WTC11 (cell line): ENCODE measurements around the gene PPP1R1B. TPM values are rescaled to one million over a fixed set of nuclear protein-coding genes. Genes with fewer than 3 reads are reported as not detected.

Experiments used
- ATAC-seq: fragments of 200-7000 bp; cut with Tn5 transposase; 2 replicates; pipeline ENCODE4 v1.10.0; 2021; ENCODE audit warnings: mild to moderate bottlenecking, moderate library complexity
- CTCF ChIA-PET: fragments of 300-600 bp; sonication (Branson Sonifier 250); formaldehyde crosslinking; loops from one replicate; lab custom pipeline; 2021; ENCODE audit warnings: antibody characterized with exemption; lab: Charles Lee
- POLR2A ChIA-PET: fragments of 350-600 bp; sonication (Branson Sonifier 250); formaldehyde crosslinking; loops from one replicate; lab custom pipeline; 2021; ENCODE audit warnings: antibody characterized with exemption; lab: Charles Lee
- DNase-seq: peaks from one replicate; pipeline ENCODE4 v3.0.0; 2021; ENCODE audit warnings: low spot score
- H3K27ac Mint-ChIP-seq: 2 replicates; pipeline ENCODE4 v1.8.0; 2021; ENCODE audit warnings: mixed read lengths
- H3K27me3 Mint-ChIP-seq: 2 replicates; pipeline ENCODE4 v1.8.0; 2021; ENCODE audit warnings: low read depth, mild to moderate bottlenecking, moderate library complexity, mixed read lengths
- H3K36me3 Mint-ChIP-seq: 2 replicates; pipeline ENCODE4 v1.8.0; 2021; ENCODE audit warnings: mixed read lengths
- H3K4me1 Mint-ChIP-seq: 2 replicates; pipeline ENCODE4 v1.8.0; 2022; ENCODE audit warnings: mixed read lengths
- H3K4me3 Mint-ChIP-seq: 2 replicates; pipeline ENCODE4 v1.8.0; 2021; ENCODE audit warnings: mild to moderate bottlenecking, moderate library complexity, mixed read lengths
- H3K9me3 Mint-ChIP-seq: 2 replicates; pipeline ENCODE4 v1.8.0; 2021; ENCODE audit warnings: mixed read lengths
- AR ChIP-seq: fragments of 250-450 bp; sonication (Bioruptor Pico); IDR thresholded peaks from 2 replicates; pipeline ENCODE4 v1.9.0; 2021; ENCODE audit warnings: mild to moderate bottlenecking
- CREM ChIP-seq: sonication (generic); formaldehyde crosslinking; IDR thresholded peaks from 2 replicates; pipeline ENCODE4 v1.8.1; 2022; ENCODE audit warnings: mild to moderate bottlenecking, missing genetic modification reagents, moderate library complexity
- ELF4 ChIP-seq: sonication (generic); formaldehyde crosslinking; IDR thresholded peaks from 2 replicates; pipeline ENCODE4 v1.8.1; 2022; ENCODE audit warnings: low read depth, mild to moderate bottlenecking, moderate library complexity, missing genetic modification reagents
- TP53 ChIP-seq: sonication (generic); formaldehyde crosslinking; IDR thresholded peaks from 2 replicates; pipeline ENCODE4 v1.8.1; 2023; ENCODE audit warnings: mild to moderate bottlenecking, missing genetic modification reagents
- ZNF263 ChIP-seq: sonication (generic); formaldehyde crosslinking; IDR thresholded peaks from 2 replicates; pipeline ENCODE4 v1.8.1; 2022; ENCODE audit warnings: low read depth, mild to moderate bottlenecking, moderate library complexity, missing genetic modification reagents
- ZNF423 ChIP-seq: fragments of 250-450 bp; sonication (Bioruptor Pico); IDR thresholded peaks from 2 replicates; pipeline ENCODE4 v2.1.2; 2022; ENCODE audit warnings: mild to moderate bottlenecking, moderate library complexity
- total RNA-seq: library from RNA; stranded (reverse); gene quantifications from 3 replicates; pipeline ENCODE4 v1.2.3, GENCODE V29; 2021
- TF ChIP-seq, protein P1 (sequence below): sonication (generic); formaldehyde crosslinking; IDR thresholded peaks from 2 replicates; pipeline ENCODE4 v1.8.0; 2022; ENCODE audit warnings: missing genetic modification reagents
- TF ChIP-seq, protein P2 (sequence below): sonication (generic); formaldehyde crosslinking; IDR thresholded peaks from 2 replicates; pipeline ENCODE4 v1.8.0; 2022; ENCODE audit warnings: mild to moderate bottlenecking, missing genetic modification reagents

Gene PPP1R1B
- total RNA-seq, 1 experiment from 2014 or later = 20.5 TPM

GRCh38 chr17:39603304-39604016 lies 23.3 kb upstream of the PPP1R1B start:
- ChIA-PET POLR2A (no interaction called here), CTCF (interaction anchor here (1.0 to 11.0 kb wide), 7 partner anchors 10 to 54 kb away, joined by 3 to 98 read pairs (median 6); no protein-coding TSS in a partner anchor)
- H3K4me1 Mint-ChIP-seq = peaks cover 55% of the 10 kb centered on the region
- no peak overlapping the region for H3K27ac Mint-ChIP-seq
- no peaks in the 10 kb centered on the region for H3K36me3 Mint-ChIP-seq
- ATAC-seq (no peak), DNase-seq (no peak)
- no peak for TF ChIP-seq TP53 (CRISPR knock-in tag)
- no peak for TF ChIP-seq AR (CRISPR knock-in tag)
- H3K9me3 Mint-ChIP-seq = no peaks in the 10 kb centered on the region
- H3K27me3 Mint-ChIP-seq = peaks cover 100% of the 10 kb centered on the region
- peak overlapping the region; percentile 59 for H3K4me3 Mint-ChIP-seq

- ChIA-PET POLR2A (interaction anchor here (0.7 to 1.8 kb wide), 2 partner anchors 31 to 79 kb away, joined by 3 to 4 read pairs; no protein-coding TSS in a partner anchor), CTCF (interaction anchor here (1.1 to 11.0 kb wide), 13 partner anchors 13 to 376 kb away, joined by 3 to 98 read pairs (median 8); partner anchors contain the start of gene PSMD3)
- H3K27ac Mint-ChIP-seq = no peak overlapping the region
- H3K4me1 Mint-ChIP-seq = peaks cover 52% of the 10 kb centered on the region
- peak overlapping the region; percentile 59 for H3K4me3 Mint-ChIP-seq
- H3K9me3 Mint-ChIP-seq = no peaks in the 10 kb centered on the region
- ATAC-seq = no peak
- peaks cover 100% of the 10 kb centered on the region for H3K27me3 Mint-ChIP-seq
- DNase-seq = no peak
- TF ChIP-seq, protein P1, sequence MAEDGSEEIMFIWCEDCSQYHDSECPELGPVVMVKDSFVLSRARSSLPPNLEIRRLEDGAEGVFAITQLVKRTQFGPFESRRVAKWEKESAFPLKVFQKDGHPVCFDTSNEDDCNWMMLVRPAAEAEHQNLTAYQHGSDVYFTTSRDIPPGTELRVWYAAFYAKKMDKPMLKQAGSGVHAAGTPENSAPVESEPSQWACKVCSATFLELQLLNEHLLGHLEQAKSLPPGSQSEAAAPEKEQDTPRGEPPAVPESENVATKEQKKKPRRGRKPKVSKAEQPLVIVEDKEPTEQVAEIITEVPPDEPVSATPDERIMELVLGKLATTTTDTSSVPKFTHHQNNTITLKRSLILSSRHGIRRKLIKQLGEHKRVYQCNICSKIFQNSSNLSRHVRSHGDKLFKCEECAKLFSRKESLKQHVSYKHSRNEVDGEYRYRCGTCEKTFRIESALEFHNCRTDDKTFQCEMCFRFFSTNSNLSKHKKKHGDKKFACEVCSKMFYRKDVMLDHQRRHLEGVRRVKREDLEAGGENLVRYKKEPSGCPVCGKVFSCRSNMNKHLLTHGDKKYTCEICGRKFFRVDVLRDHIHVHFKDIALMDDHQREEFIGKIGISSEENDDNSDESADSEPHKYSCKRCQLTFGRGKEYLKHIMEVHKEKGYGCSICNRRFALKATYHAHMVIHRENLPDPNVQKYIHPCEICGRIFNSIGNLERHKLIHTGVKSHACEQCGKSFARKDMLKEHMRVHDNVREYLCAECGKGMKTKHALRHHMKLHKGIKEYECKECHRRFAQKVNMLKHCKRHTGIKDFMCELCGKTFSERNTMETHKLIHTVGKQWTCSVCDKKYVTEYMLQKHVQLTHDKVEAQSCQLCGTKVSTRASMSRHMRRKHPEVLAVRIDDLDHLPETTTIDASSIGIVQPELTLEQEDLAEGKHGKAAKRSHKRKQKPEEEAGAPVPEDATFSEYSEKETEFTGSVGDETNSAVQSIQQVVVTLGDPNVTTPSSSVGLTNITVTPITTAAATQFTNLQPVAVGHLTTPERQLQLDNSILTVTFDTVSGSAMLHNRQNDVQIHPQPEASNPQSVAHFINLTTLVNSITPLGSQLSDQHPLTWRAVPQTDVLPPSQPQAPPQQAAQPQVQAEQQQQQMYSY (CRISPR knock-in tag) = peak; percentile 30; the same call in 1 of the 2 replicates
- TF ChIP-seq ZNF423 (peak; percentile 77), ELF4 (CRISPR knock-in tag) (no peak)
- H3K36me3 Mint-ChIP-seq = no peaks in the 10 kb centered on the region
These were observed 21.8 kb upstream of the PPP1R1B start for GRCh38 chr17:39604911-39605491.

DNA sequence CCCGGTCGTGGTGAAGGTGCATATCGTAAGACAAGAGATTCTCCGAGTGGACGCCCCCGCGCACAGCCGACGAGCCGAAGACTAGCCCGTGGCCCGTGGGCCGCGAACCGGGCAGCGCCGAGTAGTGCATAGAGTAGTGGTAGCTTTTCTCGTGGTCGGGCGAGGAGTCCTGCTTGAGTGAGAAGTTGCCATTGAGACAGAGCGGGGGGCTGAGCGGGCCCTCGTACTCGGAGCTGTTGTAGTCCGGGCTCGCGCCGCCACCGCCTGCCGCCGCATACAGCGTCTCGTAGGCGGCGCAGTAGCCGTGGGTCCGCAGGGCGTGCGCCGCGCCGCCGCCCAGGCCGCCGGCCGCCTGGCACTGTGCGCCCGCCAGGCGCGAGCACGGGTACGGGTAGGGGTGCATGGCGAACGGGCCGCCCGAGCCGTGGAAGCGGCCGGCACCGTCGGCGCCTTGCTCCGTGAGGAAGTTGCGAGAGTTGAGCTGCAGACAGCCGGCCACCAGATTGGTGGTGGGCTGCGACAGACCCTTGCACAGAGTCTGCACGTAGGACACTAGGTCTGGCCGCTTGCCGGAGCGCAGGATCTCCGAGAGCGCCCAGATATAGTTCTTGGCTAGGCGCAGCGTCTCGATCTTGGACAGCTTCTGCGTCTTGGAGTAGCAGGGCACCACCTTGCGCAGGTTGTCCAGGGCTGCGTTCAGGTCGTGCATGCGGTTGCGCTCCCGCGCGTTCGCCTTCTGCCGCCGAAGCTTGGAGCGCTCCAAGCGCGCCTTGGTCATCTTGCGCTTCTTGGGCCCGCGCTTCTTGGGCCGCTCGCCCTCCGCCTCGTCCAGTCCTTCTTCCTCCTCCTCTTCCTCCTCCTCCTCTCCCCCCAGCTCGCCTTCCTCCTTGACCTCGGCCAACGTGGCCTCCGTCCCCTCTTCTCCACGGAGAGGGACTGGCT lies 21.0 kb upstream of the PPP1R1B start:
- Mint-ChIP-seq H3K27me3 (peaks cover 100% of the 10 kb centered on the region), H3K9me3 (no peaks in the 10 kb centered on the region), H3K4me3 (peak overlapping the region; percentile 60), H3K4me1 (peaks cover 45% of the 10 kb centered on the region), H3K27ac (no peak overlapping the region), H3K36me3 (no peaks in the 10 kb centered on the region)
- TF ChIP-seq, protein P2, sequence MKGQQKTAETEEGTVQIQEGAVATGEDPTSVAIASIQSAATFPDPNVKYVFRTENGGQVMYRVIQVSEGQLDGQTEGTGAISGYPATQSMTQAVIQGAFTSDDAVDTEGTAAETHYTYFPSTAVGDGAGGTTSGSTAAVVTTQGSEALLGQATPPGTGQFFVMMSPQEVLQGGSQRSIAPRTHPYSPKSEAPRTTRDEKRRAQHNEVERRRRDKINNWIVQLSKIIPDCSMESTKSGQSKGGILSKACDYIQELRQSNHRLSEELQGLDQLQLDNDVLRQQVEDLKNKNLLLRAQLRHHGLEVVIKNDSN = no peak
- TF ChIP-seq CREM (CRISPR knock-in tag) (no peak), ZNF263 (CRISPR knock-in tag) (0 out of 2 replicates have a peak, but pooled peaks have one; percentile 66)
- POLR2A ChIA-PET = interaction anchor here (1.8 kb wide), 1 partner anchor 32 kb away, joined by 4 read pairs; no protein-coding TSS in a partner anchor
- CTCF ChIA-PET = interaction anchor here (0.7 to 11.0 kb wide), 16 partner anchors 10 to 375 kb away, joined by 3 to 98 read pairs (median 4); partner anchors contain the start of gene PSMD3
- peak; percentile 48 for DNase-seq
- ATAC-seq = peak; percentile 19
